Measurements from ENCODE around the gene NPAS3.

The NPAS3 gene

DNA sequence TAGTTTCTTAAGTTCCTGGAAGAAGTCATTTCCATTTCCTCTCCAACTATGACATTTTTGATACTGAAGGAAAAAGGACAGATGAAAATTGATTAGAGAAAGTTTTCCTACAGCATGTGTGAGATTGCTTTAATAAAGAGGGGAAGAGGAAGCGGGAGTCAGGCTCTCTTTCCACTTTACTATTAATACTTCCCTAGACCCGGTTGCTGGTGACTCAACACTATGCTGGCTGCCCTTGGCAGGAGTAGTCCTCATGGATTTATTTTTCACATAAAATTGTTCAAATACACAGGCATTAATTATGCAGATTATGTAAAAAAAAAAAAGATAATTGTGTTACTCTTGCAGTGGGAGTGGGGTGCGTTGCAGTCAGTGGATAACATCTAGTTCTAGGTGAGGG is 718.8 kb downstream of the NPAS3 start:
- Histone ChIP-seq H2BK12ac (ENCODE audit: low read length) (no peak overlapping the region), H3K23ac (ENCODE audit: low read length) (no peak overlapping the region), H3K79me2 (ENCODE audit: control insufficient read depth, insufficient read depth, low read length, poor library complexity) (no peaks in the 10 kb centered on the region), H3K9ac (ENCODE audit: low read length) (no peak overlapping the region), H3K27me3 (ENCODE audit: insufficient read depth, low read length) (no peaks in the 10 kb centered on the region), H3K4me3 (ENCODE audit: low read depth, low read length) (no peak overlapping the region), H3K27ac (ENCODE audit: low read depth, low read length) (no peak overlapping the region), H3K4ac (ENCODE audit: low read depth, low read length) (no peak overlapping the region), H3K79me1 (ENCODE audit: low read length) (no peaks in the 10 kb centered on the region), H3K9me3 (ENCODE audit: insufficient read depth, low read depth, low read length) (no peaks in the 10 kb centered on the region), H2AFZ (ENCODE audit: insufficient read depth, low read length, poor library complexity) (no peak overlapping the region), H3K18ac (ENCODE audit: low read length) (no peak overlapping the region), H3K36me3 (ENCODE audit: control insufficient read depth in 1 of 2, insufficient read depth in 2 of 2, low read length in 2 of 2) (no peaks in the 10 kb centered on the region), H4K12ac (ENCODE audit: low read depth, low read length) (no peak overlapping the region), H2BK120ac (ENCODE audit: insufficient read depth, low read length, poor library complexity) (no peak overlapping the region), H3K4me1 (ENCODE audit: control insufficient read depth in 1 of 2, insufficient read depth in 2 of 2, low read length in 2 of 2) (no peaks in the 10 kb centered on the region), H2BK5ac (ENCODE audit: low read depth, low read length, poor library complexity) (no peak overlapping the region), H2AK5ac (ENCODE audit: low read length) (no peak overlapping the region), H3K14ac (ENCODE audit: low read length) (no peak overlapping the region), H4K8ac (ENCODE audit: low read depth, low read length) (no peak overlapping the region), H3K4me2 (ENCODE audit: low read length) (no peak overlapping the region), H4K91ac (ENCODE audit: low read depth, low read length) (no peak overlapping the region)
- DNase-seq = no peak
- WGBS (ENCODE audit: extremely low coverage, insufficient coverage, insufficient read length) = no CpG with 5 or more reads among the region's 3 CpGs

DNA sequence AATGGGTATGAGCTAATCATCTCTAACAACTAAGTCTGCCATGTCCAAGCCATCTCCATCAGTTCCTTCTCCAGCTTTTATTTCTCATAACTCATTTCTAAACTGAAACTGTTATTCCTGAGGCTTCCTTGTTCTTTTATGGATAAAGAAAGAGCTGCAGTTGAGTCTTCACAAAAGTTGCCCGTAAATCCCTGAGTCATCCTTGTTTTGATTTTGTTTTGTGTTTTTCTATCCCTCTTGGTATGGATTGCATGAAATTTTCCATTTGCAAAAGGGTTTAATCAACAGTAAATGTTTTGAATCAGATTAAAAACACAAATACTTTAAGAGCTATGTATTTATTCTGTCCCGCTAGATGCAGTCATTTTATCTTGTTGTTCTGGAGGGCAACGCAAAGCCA is 721.6 kb downstream of the NPAS3 start:
- Histone ChIP-seq H3K79me1 (ENCODE audit: low read length) (no peaks in the 10 kb centered on the region), H3K23ac (ENCODE audit: low read length) (no peak overlapping the region), H3K4me3 (ENCODE audit: low read depth, low read length) (no peak overlapping the region), H3K4me2 (ENCODE audit: low read length) (no peak overlapping the region), H4K8ac (ENCODE audit: low read depth, low read length) (no peak overlapping the region), H3K9ac (ENCODE audit: low read length) (no peak overlapping the region), H2BK12ac (ENCODE audit: low read length) (no peak overlapping the region), H3K79me2 (ENCODE audit: control insufficient read depth, insufficient read depth, low read length, poor library complexity) (no peaks in the 10 kb centered on the region), H3K36me3 (ENCODE audit: control insufficient read depth in 1 of 2, insufficient read depth in 2 of 2, low read length in 2 of 2) (no peaks in the 10 kb centered on the region), H3K14ac (ENCODE audit: low read length) (no peak overlapping the region), H4K12ac (ENCODE audit: low read depth, low read length) (no peak overlapping the region), H3K4ac (ENCODE audit: low read depth, low read length) (no peak overlapping the region), H2BK120ac (ENCODE audit: insufficient read depth, low read length, poor library complexity) (no peak overlapping the region), H3K4me1 (ENCODE audit: control insufficient read depth in 1 of 2, insufficient read depth in 2 of 2, low read length in 2 of 2) (no peaks in the 10 kb centered on the region), H4K91ac (ENCODE audit: low read depth, low read length) (no peak overlapping the region), H2AK5ac (ENCODE audit: low read length) (no peak overlapping the region), H3K18ac (ENCODE audit: low read length) (no peak overlapping the region), H2BK5ac (ENCODE audit: low read depth, low read length, poor library complexity) (no peak overlapping the region), H3K9me3 (ENCODE audit: insufficient read depth, low read depth, low read length) (no peaks in the 10 kb centered on the region), H2AFZ (ENCODE audit: insufficient read depth, low read length, poor library complexity) (no peak overlapping the region), H3K27ac (ENCODE audit: low read depth, low read length) (no peak overlapping the region), H3K27me3 (ENCODE audit: insufficient read depth, low read length) (no peaks in the 10 kb centered on the region)
- DNase-seq = no peak
- no CpG with 5 or more reads among the region's 3 CpGs for WGBS (ENCODE audit: extremely low coverage, insufficient coverage, insufficient read length)

- Histone ChIP-seq H3K9me3 (ENCODE audit: insufficient read depth, low read depth, low read length) (no peaks in the 10 kb centered on the region), H3K4ac (ENCODE audit: low read depth, low read length) (no peak overlapping the region), H3K23ac (ENCODE audit: low read length) (no peak overlapping the region), H4K12ac (ENCODE audit: low read depth, low read length) (no peak overlapping the region), H3K27me3 (ENCODE audit: insufficient read depth, low read length) (no peaks in the 10 kb centered on the region), H2AK5ac (ENCODE audit: low read length) (no peak overlapping the region), H4K91ac (ENCODE audit: low read depth, low read length) (no peak overlapping the region), H2BK120ac (ENCODE audit: insufficient read depth, low read length, poor library complexity) (no peak overlapping the region), H3K27ac (ENCODE audit: low read depth, low read length) (no peak overlapping the region), H3K79me2 (ENCODE audit: control insufficient read depth, insufficient read depth, low read length, poor library complexity) (no peaks in the 10 kb centered on the region), H3K14ac (ENCODE audit: low read length) (no peak overlapping the region), H3K9ac (ENCODE audit: low read length) (no peak overlapping the region), H3K36me3 (ENCODE audit: control insufficient read depth in 1 of 2, insufficient read depth in 2 of 2, low read length in 2 of 2) (no peaks in the 10 kb centered on the region), H2BK12ac (ENCODE audit: low read length) (no peak overlapping the region), H2AFZ (ENCODE audit: insufficient read depth, low read length, poor library complexity) (no peak overlapping the region), H3K4me3 (ENCODE audit: low read depth, low read length) (no peak overlapping the region), H3K4me2 (ENCODE audit: low read length) (no peak overlapping the region), H4K8ac (ENCODE audit: low read depth, low read length) (no peak overlapping the region), H2BK5ac (ENCODE audit: low read depth, low read length, poor library complexity) (no peak overlapping the region), H3K4me1 (ENCODE audit: control insufficient read depth in 1 of 2, insufficient read depth in 2 of 2, low read length in 2 of 2) (no peaks in the 10 kb centered on the region), H3K79me1 (ENCODE audit: low read length) (no peaks in the 10 kb centered on the region), H3K18ac (ENCODE audit: low read length) (no peak overlapping the region)
- no CpG with 5 or more reads among the region's 3 CpGs for WGBS (ENCODE audit: extremely low coverage, insufficient coverage, insufficient read length)
- DNase-seq = no peak
These were observed 722.4 kb downstream of the NPAS3 start for GRCh38 chr14:33661101-33661500.

DNA sequence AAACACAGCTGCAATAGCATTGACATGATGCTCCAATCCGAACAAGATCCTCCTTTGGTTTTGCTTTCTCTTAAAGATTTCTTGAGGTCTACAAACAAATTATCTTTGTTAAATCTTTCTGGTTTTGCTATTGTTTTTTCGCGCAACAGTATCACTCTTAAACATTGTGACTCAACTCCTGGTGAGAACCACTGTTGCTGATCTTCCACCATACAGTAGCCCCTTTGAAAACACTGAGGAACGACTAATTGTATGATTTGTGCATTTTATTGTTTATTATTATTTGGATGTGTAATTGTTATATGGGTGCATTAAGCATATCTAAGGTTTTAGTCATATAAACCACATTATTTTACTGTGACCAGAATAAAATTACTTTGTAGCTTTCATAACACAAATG is 729.4 kb downstream of the NPAS3 start:
- H2BK5ac ChIP-seq (ENCODE audit: low read depth, low read length, poor library complexity) = no peak overlapping the region
- H3K27ac ChIP-seq (ENCODE audit: low read depth, low read length) = no peak overlapping the region
- no peak overlapping the region for H3K18ac ChIP-seq (ENCODE audit: low read length)
- H2BK120ac ChIP-seq (ENCODE audit: insufficient read depth, low read length, poor library complexity) = no peak overlapping the region
- H3K36me3 ChIP-seq (ENCODE audit: control insufficient read depth in 1 of 2, insufficient read depth in 2 of 2, low read length in 2 of 2) = no peaks in the 10 kb centered on the region
- no peak overlapping the region for H4K12ac ChIP-seq (ENCODE audit: low read depth, low read length)
- no peak overlapping the region for H4K91ac ChIP-seq (ENCODE audit: low read depth, low read length)
- no peak overlapping the region for H2BK12ac ChIP-seq (ENCODE audit: low read length)
- H3K23ac ChIP-seq (ENCODE audit: low read length) = no peak overlapping the region
- H3K4me1 ChIP-seq (ENCODE audit: control insufficient read depth in 1 of 2, insufficient read depth in 2 of 2, low read length in 2 of 2) = no peaks in the 10 kb centered on the region
- no peak overlapping the region for H3K4ac ChIP-seq (ENCODE audit: low read depth, low read length)
- no peak overlapping the region for H3K4me3 ChIP-seq (ENCODE audit: low read depth, low read length)
- DNase-seq = no peak
- no peak overlapping the region for H2AFZ ChIP-seq (ENCODE audit: insufficient read depth, low read length, poor library complexity)
- H4K8ac ChIP-seq (ENCODE audit: low read depth, low read length) = no peak overlapping the region
- no peaks in the 10 kb centered on the region for H3K9me3 ChIP-seq (ENCODE audit: insufficient read depth, low read depth, low read length)
- no peak overlapping the region for H2AK5ac ChIP-seq (ENCODE audit: low read length)
- H3K27me3 ChIP-seq (ENCODE audit: insufficient read depth, low read length) = no peaks in the 10 kb centered on the region
- WGBS (ENCODE audit: extremely low coverage, insufficient coverage, insufficient read length) = no CpG with 5 or more reads among the region's 4 CpGs
- H3K79me2 ChIP-seq (ENCODE audit: control insufficient read depth, insufficient read depth, low read length, poor library complexity) = no peaks in the 10 kb centered on the region
- no peak overlapping the region for H3K4me2 ChIP-seq (ENCODE audit: low read length)
- H3K79me1 ChIP-seq (ENCODE audit: low read length) = no peaks in the 10 kb centered on the region
- no peak overlapping the region for H3K9ac ChIP-seq (ENCODE audit: low read length)
- no peak overlapping the region for H3K14ac ChIP-seq (ENCODE audit: low read length)

Data from trophoblast cell (in vitro differentiated cells and primary cell).